NT2/D1 (cell line): ENCODE measurements around the gene CACNA1G.

Experiments used
- DNase-seq: peaks from one replicate; pipeline ENCODE4 v3.0.0-alpha.2; 2011; ENCODE audit warnings: low read depth, low spot score
- H3K27me3 ChIP-seq: 2 replicates; pipeline ENCODE4 v1.6.0; 2011; ENCODE audit warnings: mild to moderate bottlenecking; ENCODE audit not compliant: insufficient read length, insufficient read depth
- H3K36me3 ChIP-seq: 2 replicates; pipeline ENCODE4 v1.6.1; 2011; ENCODE audit warnings: mild to moderate bottlenecking, low read length, mixed read lengths; ENCODE audit not compliant: insufficient read depth, insufficient read length
- H3K4me1 ChIP-seq: 2 replicates; pipeline ENCODE4 v1.5.1; 2011; ENCODE audit not compliant: insufficient read depth, insufficient read length
- H3K4me3 ChIP-seq: 2 replicates; pipeline ENCODE4 v1.5.1; 2011; ENCODE audit warnings: low read depth; ENCODE audit not compliant: insufficient read length
- H3K9ac ChIP-seq: 2 replicates; pipeline ENCODE4 v1.6.0; 2011; ENCODE audit warnings: low read depth; ENCODE audit not compliant: insufficient read length
- H3K9me3 ChIP-seq: 2 replicates; pipeline ENCODE4 v1.5.1; 2011; ENCODE audit warnings: mild to moderate bottlenecking, low read length; ENCODE audit not compliant: insufficient read depth
- SUZ12 ChIP-seq: IDR thresholded peaks from 2 replicates; pipeline ENCODE4 v1.6.1; 2011; ENCODE audit not compliant: insufficient read length, insufficient read depth; ENCODE audit errors: extremely low read depth
- YY1 ChIP-seq: IDR thresholded peaks from 2 replicates; pipeline ENCODE4 v1.6.1; 2011; ENCODE audit not compliant: insufficient read length, insufficient read depth
- ZNF274 ChIP-seq: IDR thresholded peaks from 2 replicates; pipeline ENCODE4 v1.6.1; 2011; ENCODE audit warnings: mild to moderate bottlenecking, low read depth, low read length

The CACNA1G gene

DNA sequence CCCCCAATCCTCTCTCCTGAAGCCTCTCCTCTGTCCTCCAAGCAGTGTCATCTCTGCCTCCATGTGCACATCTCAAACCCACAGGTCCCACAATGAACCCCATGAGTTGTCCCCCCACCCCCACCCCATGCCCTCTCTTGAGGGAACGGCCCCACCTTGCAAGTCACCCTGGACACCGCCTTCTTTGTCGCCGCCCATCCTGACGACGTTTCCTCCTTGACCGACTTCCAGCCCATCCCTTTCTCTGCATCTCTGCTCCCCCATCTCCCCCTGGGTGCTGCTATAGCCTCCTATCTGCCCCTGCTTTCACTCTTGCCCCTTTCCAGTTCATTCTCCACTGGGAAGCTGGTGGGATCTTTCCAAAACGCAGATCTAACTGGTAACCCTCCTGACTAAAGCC lies 15.2 kb upstream of the CACNA1G start:
- Histone ChIP-seq H3K9me3 (no peaks in the 10 kb centered on the region), H3K36me3 (peaks cover 9% of the 10 kb centered on the region), H3K4me1 (peaks cover 24% of the 10 kb centered on the region), H3K4me3 (no peak overlapping the region), H3K27me3 (peaks cover 31% of the 10 kb centered on the region), H3K9ac (no peak overlapping the region)
- DNase-seq, result no peak
- no peak for TF ChIP-seq ZNF274

DNA sequence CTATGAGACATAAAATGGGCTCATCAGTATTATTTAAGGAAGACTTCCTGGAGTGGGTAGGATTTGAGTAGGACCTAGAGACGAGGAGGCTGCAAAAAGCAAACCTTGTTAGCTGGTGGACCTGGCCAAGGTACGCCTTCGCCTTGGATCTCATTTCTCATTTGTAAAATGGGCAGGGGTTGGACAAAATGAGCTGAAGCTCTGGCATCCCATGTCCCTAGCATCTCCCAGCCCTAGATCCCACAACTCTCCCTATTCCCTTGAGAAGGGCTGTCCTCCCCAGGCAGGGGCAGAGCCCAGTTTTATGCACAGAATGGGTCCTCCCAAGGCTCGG lies 13.8 kb upstream of the CACNA1G start:
- H3K4me1 ChIP-seq, result peaks cover 22% of the 10 kb centered on the region
- peak overlapping the region; percentile 90 for H3K9ac ChIP-seq
- peaks cover 20% of the 10 kb centered on the region for H3K27me3 ChIP-seq
- H3K4me3 ChIP-seq, result peak overlapping the region; percentile 63
- TF ChIP-seq YY1 (no peak), SUZ12 (no peak), ZNF274 (no peak)
- peaks cover 17% of the 10 kb centered on the region for H3K36me3 ChIP-seq
- DNase-seq, result no peak
- H3K9me3 ChIP-seq, result no peaks in the 10 kb centered on the region

DNA sequence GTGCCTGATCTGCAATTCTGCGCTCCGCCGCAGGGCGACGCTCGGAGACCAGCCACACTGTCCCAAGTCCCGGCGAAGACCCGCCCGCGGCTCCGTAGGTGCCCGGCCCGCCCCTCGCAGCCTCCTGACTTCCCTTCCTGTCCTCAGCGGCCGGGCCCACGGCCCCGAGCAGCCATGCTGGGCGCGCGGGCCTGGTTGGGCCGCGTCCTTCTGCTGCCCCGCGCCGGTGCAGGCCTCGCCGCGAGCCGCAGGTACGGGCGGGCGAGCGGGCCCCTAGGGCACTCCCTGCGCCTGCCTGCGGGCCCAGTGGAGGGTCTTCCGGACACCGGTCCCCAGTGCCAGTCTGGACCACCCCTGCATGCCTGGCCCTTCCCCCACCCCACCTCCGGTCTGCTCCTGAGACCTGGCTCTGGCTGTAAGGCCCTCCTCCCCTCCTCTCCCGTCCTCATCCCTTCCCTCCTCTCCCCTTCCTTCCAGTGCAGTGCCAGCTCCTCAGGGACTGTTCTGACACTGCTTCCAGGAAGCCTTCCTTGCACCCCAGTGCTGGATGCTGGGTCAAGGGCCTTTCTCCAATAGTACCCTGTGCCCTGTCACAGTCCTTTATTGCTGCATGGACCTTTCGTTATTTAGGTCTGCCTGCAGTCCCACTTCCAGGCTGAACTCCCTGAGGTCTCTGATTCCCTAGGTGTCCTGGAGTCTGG lies 13.3 kb upstream of the CACNA1G start, which contains the start of gene SPATA20:
Gene SPATA20 (plus strand): TSS at position 140 of the 701 bp plus-strand sequence. CDS start 35 bp downstream, at position 175.
- H3K9ac ChIP-seq, result peak within 1 kb of the TSS; percentile 90
- H3K4me3 ChIP-seq, result peak within 1 kb of the TSS; percentile 63
- H3K27me3 ChIP-seq, result peaks cover 17% of the 10 kb centered on the region
- H3K9me3 ChIP-seq, result no peaks in the 10 kb centered on the region
- DNase-seq, result peak; percentile 81
- no peak for TF ChIP-seq SUZ12
- TF ChIP-seq YY1, result no peak
- no peak for TF ChIP-seq ZNF274
- peaks cover 22% of the 10 kb centered on the region for H3K4me1 ChIP-seq
- H3K36me3 ChIP-seq, result peaks cover 19% of the 10 kb centered on the region

DNA sequence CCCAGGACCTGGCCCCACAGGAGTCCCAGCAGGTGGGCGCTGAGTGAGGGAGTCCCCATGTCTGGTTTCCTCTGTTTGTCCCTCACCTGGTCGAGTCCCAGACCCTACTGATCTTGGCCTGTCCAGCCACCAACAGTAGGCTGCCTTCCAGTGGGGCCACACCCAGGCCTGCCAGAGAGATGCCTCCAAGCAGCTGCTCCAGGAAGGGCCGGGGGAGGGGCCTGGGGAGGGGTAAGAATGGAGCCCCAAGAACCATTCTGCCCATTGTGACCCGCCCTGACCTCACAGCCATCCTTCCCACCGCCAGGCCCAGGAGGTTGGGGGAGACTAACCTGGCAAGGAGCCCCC lies 12.8 kb upstream of the CACNA1G start:
- peak overlapping the region; percentile 63 for H3K4me3 ChIP-seq
- peaks cover 12% of the 10 kb centered on the region for H3K27me3 ChIP-seq
- H3K4me1 ChIP-seq, result peaks cover 21% of the 10 kb centered on the region
- TF ChIP-seq SUZ12, result no peak
- no peak for TF ChIP-seq YY1
- TF ChIP-seq ZNF274, result no peak
- peak overlapping the region; percentile 90 for H3K9ac ChIP-seq
- no peaks in the 10 kb centered on the region for H3K9me3 ChIP-seq
- DNase-seq, result no peak
- H3K36me3 ChIP-seq, result peaks cover 19% of the 10 kb centered on the region

DNA sequence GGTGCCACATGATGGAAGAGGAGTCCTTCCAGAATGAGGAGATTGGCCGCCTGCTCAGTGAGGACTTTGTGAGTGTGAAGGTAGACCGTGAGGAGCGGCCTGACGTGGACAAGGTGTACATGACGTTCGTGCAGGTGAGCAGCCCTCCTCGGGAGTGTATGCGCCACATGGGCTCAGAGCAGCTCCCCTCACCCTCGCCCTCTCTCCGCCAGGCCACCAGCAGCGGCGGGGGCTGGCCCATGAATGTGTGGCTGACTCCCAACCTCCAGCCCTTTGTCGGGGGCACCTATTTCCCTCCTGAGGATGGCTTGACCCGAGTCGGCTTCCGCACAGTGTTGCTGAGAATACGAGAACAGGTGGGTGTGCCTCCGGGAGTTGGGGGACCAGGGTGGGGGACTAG lies 11.7 kb upstream of the CACNA1G start:
- Histone ChIP-seq H3K9me3 (no peaks in the 10 kb centered on the region), H3K27me3 (peaks cover 12% of the 10 kb centered on the region), H3K9ac (no peak overlapping the region), H3K4me1 (peaks cover 13% of the 10 kb centered on the region), H3K36me3 (peaks cover 19% of the 10 kb centered on the region), H3K4me3 (no peak overlapping the region)
- no peak for DNase-seq
- TF ChIP-seq SUZ12 (no peak), YY1 (no peak), ZNF274 (no peak)

DNA sequence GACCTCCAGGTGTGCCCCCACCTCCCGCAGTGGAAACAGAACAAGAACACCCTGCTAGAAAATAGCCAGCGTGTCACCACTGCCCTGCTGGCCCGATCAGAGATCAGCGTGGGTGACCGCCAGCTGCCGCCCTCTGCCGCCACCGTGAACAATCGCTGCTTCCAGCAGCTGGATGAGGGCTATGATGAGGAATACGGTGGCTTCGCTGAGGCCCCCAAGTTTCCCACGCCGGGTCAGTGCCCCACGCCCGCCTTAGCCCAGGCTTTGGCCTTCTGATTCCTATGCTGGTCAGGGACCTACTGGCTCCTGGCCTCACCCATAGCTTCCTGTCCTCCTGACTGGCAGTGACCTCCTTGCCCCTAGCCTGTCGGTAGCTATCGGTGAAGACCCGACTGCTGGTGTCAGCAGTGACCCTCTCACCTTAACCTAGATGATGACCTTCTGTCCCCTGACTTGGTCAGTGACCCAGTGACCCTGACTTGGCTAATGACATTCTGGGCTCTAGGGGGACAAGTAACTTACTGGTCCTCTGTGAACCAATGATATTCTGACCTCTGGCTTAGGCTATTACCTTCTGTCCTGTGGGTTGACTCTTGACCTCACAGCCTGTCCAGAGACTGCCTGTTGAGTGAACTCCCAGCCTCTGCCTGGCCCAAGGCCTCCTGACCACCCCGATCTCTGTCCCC lies 11.1 kb upstream of the CACNA1G start:
- Histone ChIP-seq H3K4me1 (peaks cover 13% of the 10 kb centered on the region), H3K4me3 (no peak overlapping the region), H3K9me3 (no peaks in the 10 kb centered on the region), H3K36me3 (peaks cover 19% of the 10 kb centered on the region), H3K27me3 (peaks cover 7% of the 10 kb centered on the region), H3K9ac (peak overlapping the region; percentile 4)
- DNase-seq, result no peak
- no peak for TF ChIP-seq SUZ12
- no peak for TF ChIP-seq ZNF274
- no peak for TF ChIP-seq YY1

DNA sequence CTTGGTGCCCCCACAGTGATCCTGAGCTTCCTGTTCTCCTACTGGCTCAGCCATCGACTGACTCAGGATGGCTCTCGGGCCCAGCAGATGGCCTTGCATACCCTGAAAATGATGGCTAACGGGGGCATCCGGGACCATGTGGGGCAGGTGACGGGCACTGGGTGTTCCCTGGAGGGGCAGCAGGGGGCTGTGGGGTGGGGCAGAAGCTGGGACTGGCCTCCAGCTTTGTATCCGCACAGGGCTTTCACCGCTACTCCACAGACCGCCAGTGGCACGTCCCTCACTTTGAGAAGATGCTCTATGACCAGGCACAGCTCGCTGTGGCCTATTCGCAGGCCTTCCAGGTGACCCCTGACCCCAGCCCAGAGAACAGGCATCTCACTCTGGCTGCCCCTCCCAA lies 10.5 kb upstream of the CACNA1G start:
- no peaks in the 10 kb centered on the region for H3K9me3 ChIP-seq
- H3K27me3 ChIP-seq, result peaks cover 5% of the 10 kb centered on the region
- H3K4me3 ChIP-seq, result no peak overlapping the region
- peaks cover 13% of the 10 kb centered on the region for H3K4me1 ChIP-seq
- no peak for DNase-seq
- peaks cover 20% of the 10 kb centered on the region for H3K36me3 ChIP-seq
- TF ChIP-seq YY1 (no peak), ZNF274 (no peak), SUZ12 (no peak)
- no peak overlapping the region for H3K9ac ChIP-seq
